ENCODE data around the gene CTSC. TPM values are rescaled to one million over a fixed set of nuclear protein-coding genes. Genes with fewer than 3 reads are reported as not detected.

CTSC gene
- total and polyA plus RNA-seq, 2 donors (not counting 1 experiment from before 2014, with no cell fraction given), result 18.7 to 18.8 TPM

- no peak overlapping the region for H2AFZ ChIP-seq (ENCODE audit: insufficient read depth, low read depth, low read length, poor library complexity, severe bottlenecking)
- intact Hi-C loops (cut with micrococcal nuclease), result no loop called here
- no peak overlapping the region for H3K27ac ChIP-seq (ENCODE audit: low read length in 2 of 2)
- no peak for DNase-seq
- no peaks in the 10 kb centered on the region for H3K27me3 ChIP-seq (replicated peaks in 1 of 4; ENCODE audit: control extremely low read depth in 1 of 4, control insufficient read depth in 3 of 4, insufficient read depth in 4 of 4, low read length in 3 of 4)
- no peak overlapping the region for H3K27ac Mint-ChIP-seq
- ATAC-seq (ENCODE audit: low read depth), result no peak
- no peaks in the 10 kb centered on the region for H3K4me1 Mint-ChIP-seq
- no peaks in the 10 kb centered on the region for H3K4me1 ChIP-seq (ENCODE audit: control insufficient read depth in 2 of 2, insufficient read depth in 2 of 2, low read length in 2 of 2)
- CTCF ChIA-PET, result no interaction called here
- peaks cover 4 to 7% of the 10 kb centered on the region in 2 experiments for H3K36me3 ChIP-seq (replicated peaks in 1 of 2; ENCODE audit: control extremely low read depth in 1 of 2, control insufficient read depth in 1 of 2, extremely low read depth in 1 of 2, insufficient read depth in 2 of 2, low read length in 1 of 2)
- no peaks in the 10 kb centered on the region for H3K27me3 Mint-ChIP-seq
- TF ChIP-seq CTCF (IDR thresholded peaks at IDR 0.05) (no peak), EZH2 (IDR thresholded peaks at IDR 0.05; ENCODE audit: borderline replicate concordance, insufficient read depth, low read depth, low read length, poor library complexity, severe bottlenecking) (no peak)
- H3K4me3 Mint-ChIP-seq, result no peak overlapping the region
- no peak overlapping the region for H3K4me2 ChIP-seq (replicated peaks; ENCODE audit: low read depth, low read length, poor library complexity, severe bottlenecking)
- peaks cover 6% of the 10 kb centered on the region for H4K20me1 ChIP-seq (ENCODE audit: control insufficient read depth, insufficient read depth, low read length, poor library complexity, severe bottlenecking)
- H3K4me3 ChIP-seq (ENCODE audit: control extremely low read depth in 1 of 5, extremely low read depth in 1 of 5, insufficient read depth in 1 of 5, low read depth in 2 of 5, low read length in 4 of 5), result no peak overlapping the region
- H3K9me3 Mint-ChIP-seq (ENCODE audit: insufficient read depth), result no peaks in the 10 kb centered on the region
- no peaks in the 10 kb centered on the region for H3K79me2 ChIP-seq (ENCODE audit: control insufficient read depth, insufficient read depth, low read length)
- WGBS (ENCODE audit: insufficient coverage), result 100% methylated on average over 2 of the region's 5 CpGs
- POLR2A ChIA-PET, result no interaction called here
- H3K9me3 ChIP-seq (ENCODE audit: control extremely low read depth in 1 of 3, control insufficient read depth in 2 of 3, insufficient read depth in 1 of 3, low read length in 2 of 3), result peaks cover 0 to 1% (median 0%) of the 10 kb centered on the region in 3 donors
- H3K9ac ChIP-seq (ENCODE audit: low read length), result no peak overlapping the region
These were observed 20.0 kb downstream of the CTSC start for GRCh38 chr11:88317536-88317935.

DNA sequence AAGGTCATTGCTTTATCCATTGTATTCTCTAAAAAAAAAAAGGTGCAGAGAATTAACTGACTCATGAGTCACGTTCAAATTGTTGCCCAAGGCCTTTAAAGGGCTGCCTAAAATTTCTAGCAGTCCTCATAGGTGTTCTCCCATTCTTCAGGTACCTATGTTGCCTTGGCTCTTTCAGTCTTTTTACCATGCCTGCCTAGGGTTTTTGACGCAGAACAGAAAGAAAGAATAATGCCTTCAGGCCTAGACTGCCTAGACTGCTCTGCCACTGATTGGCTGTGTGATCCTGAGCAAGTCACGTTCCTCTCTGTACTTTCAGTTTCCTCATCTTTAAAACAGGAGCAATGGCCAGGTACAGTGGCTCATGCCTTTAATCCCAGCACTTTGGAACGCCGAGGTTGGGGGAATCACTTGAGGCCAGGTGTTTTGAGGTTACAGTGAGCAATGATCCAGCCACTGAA lies 21.5 kb downstream of the CTSC start:
- H3K27me3 ChIP-seq (replicated peaks in 1 of 4; ENCODE audit: control extremely low read depth in 1 of 4, control insufficient read depth in 3 of 4, insufficient read depth in 4 of 4, low read length in 3 of 4), result no peaks in the 10 kb centered on the region
- Mint-ChIP-seq H3K4me3 (no peak overlapping the region), H3K27me3 (no peaks in the 10 kb centered on the region), H3K9me3 (ENCODE audit: insufficient read depth) (no peaks in the 10 kb centered on the region), H3K27ac (no peak overlapping the region), H3K4me1 (no peaks in the 10 kb centered on the region)
- TF ChIP-seq CTCF (IDR thresholded peaks at IDR 0.05), result no peak
- no peak for TF ChIP-seq EZH2 (IDR thresholded peaks at IDR 0.05; ENCODE audit: borderline replicate concordance, insufficient read depth, low read depth, low read length, poor library complexity, severe bottlenecking)
- no peaks in the 10 kb centered on the region for H3K4me1 ChIP-seq (ENCODE audit: control insufficient read depth in 2 of 2, insufficient read depth in 2 of 2, low read length in 2 of 2)
- no peaks in the 10 kb centered on the region for H3K9me3 ChIP-seq (ENCODE audit: control extremely low read depth in 1 of 3, control insufficient read depth in 2 of 3, insufficient read depth in 1 of 3, low read length in 2 of 3)
- WGBS (ENCODE audit: insufficient coverage), result 100% methylated on average over 3 of the region's 5 CpGs
- no peak overlapping the region for H3K4me2 ChIP-seq (replicated peaks; ENCODE audit: low read depth, low read length, poor library complexity, severe bottlenecking)
- no peaks in the 10 kb centered on the region for H3K79me2 ChIP-seq (ENCODE audit: control insufficient read depth, insufficient read depth, low read length)
- CTCF ChIA-PET, result no interaction called here
- intact Hi-C loops (cut with micrococcal nuclease), result no loop called here
- H4K20me1 ChIP-seq (ENCODE audit: control insufficient read depth, insufficient read depth, low read length, poor library complexity, severe bottlenecking), result peaks cover 6% of the 10 kb centered on the region
- DNase-seq (no peak), ATAC-seq (ENCODE audit: low read depth) (no peak)
- POLR2A ChIA-PET, result no interaction called here
- no peak overlapping the region for H2AFZ ChIP-seq (ENCODE audit: insufficient read depth, low read depth, low read length, poor library complexity, severe bottlenecking)
- no peak overlapping the region for H3K27ac ChIP-seq (ENCODE audit: low read length in 2 of 2)
- H3K36me3 ChIP-seq (replicated peaks in 1 of 2; ENCODE audit: control extremely low read depth in 1 of 2, control insufficient read depth in 1 of 2, extremely low read depth in 1 of 2, insufficient read depth in 2 of 2, low read length in 1 of 2), result peaks cover under 1 to 1% of the 10 kb centered on the region in 2 experiments
- H3K4me3 ChIP-seq (ENCODE audit: control extremely low read depth in 1 of 5, extremely low read depth in 1 of 5, insufficient read depth in 1 of 5, low read depth in 2 of 5, low read length in 4 of 5), result no peak overlapping the region
- H3K9ac ChIP-seq (ENCODE audit: low read length), result no peak overlapping the region
